Osteoblast (primary cell): Measurements from ENCODE around the gene PRR27. TPM values are rescaled to one million over a fixed set of nuclear protein-coding genes. Genes with fewer than 3 reads are reported as not detected.

Experiments used
- DNase-seq: peaks from one replicate; pipeline ENCODE4 v3.0.0; 2011; ENCODE audit warnings: low spot score, mixed read lengths; ENCODE audit not compliant: insufficient read length; ENCODE audit errors: missing footprints
- H2AFZ ChIP-seq: 2 replicates; pipeline ENCODE4 v1.6.0; 2011; ENCODE audit warnings: mild to moderate bottlenecking, low read length
- H3K27ac ChIP-seq: 2 replicates; pipeline ENCODE4 v1.5.1; 2011; ENCODE audit warnings: mild to moderate bottlenecking, low read depth, low read length, moderate library complexity
- H3K27me3 ChIP-seq: 2 replicates; pipeline ENCODE4 v1.6.0; 2012; ENCODE audit warnings: mild to moderate bottlenecking, control low read depth, inconsistent platforms, low read length, moderate library complexity; ENCODE audit not compliant: insufficient read depth
- H3K36me3 ChIP-seq: 2 replicates; pipeline ENCODE4 v1.5.1; 2011; ENCODE audit warnings: mild to moderate bottlenecking, low read length, control low read depth, moderate library complexity; ENCODE audit not compliant: insufficient read depth
- H3K4me1 ChIP-seq: 2 replicates; pipeline ENCODE4 v1.5.1; 2011; ENCODE audit warnings: mild to moderate bottlenecking, low read length, control low read depth, moderate library complexity; ENCODE audit not compliant: insufficient read depth
- H3K4me2 ChIP-seq: 2 replicates; pipeline ENCODE4 v1.6.0; 2011; ENCODE audit warnings: mild to moderate bottlenecking, low read length; ENCODE audit not compliant: insufficient read depth
- H3K4me3 ChIP-seq: fragments of 200-600 bp; sonication (generic); 3 replicates; pipeline ENCODE4 v1.5.1; 2012; ENCODE audit warnings: mild to moderate bottlenecking, low read length, inconsistent platforms; ENCODE audit not compliant: insufficient read depth
- H3K79me2 ChIP-seq: 2 replicates; pipeline ENCODE4 v1.6.0; 2012; ENCODE audit warnings: mild to moderate bottlenecking, low read length, control low read depth, inconsistent platforms; ENCODE audit not compliant: insufficient read depth
- H3K9me3 ChIP-seq: 2 replicates; pipeline ENCODE4 v1.5.1; 2011; ENCODE audit warnings: low read depth, low read length, control low read depth
- H4K20me1 ChIP-seq: 2 replicates; pipeline ENCODE4 v1.6.0; 2012; ENCODE audit warnings: mild to moderate bottlenecking, low read length, control low read depth; ENCODE audit not compliant: insufficient read depth
- CTCF ChIP-seq: IDR thresholded peaks from 2 replicates; pipeline ENCODE4 v1.5.1; 2011; ENCODE audit warnings: mild to moderate bottlenecking, low read depth, low read length, moderate library complexity; ENCODE audit errors: extremely low read depth
- total RNA-seq: library from RNA; depleted of rRNA; stranded (reverse); fragments of >200 nt; gene quantifications from 2 replicates; pipeline ENCODE4 v1.2.3, GENCODE V29; 2012

Gene PRR27
- total RNA-seq, 1 donor, result not detected

- no peaks in the 10 kb centered on the region for H3K27me3 ChIP-seq
These were observed 29.9 kb downstream of the PRR27 start for GRCh38 chr4:70183940-70184246.

GRCh38 chr4:70187216-70187615, 33.2 kb downstream of the PRR27 start:
- no peak overlapping the region for H3K4me3 ChIP-seq
- TF ChIP-seq CTCF, result no peak
- no peak overlapping the region for H2AFZ ChIP-seq
- H3K27me3 ChIP-seq, result no peaks in the 10 kb centered on the region
- H3K9me3 ChIP-seq, result no peaks in the 10 kb centered on the region
- no peak overlapping the region for H3K4me2 ChIP-seq
- no peaks in the 10 kb centered on the region for H3K79me2 ChIP-seq
- DNase-seq, result no peak
- no peaks in the 10 kb centered on the region for H3K4me1 ChIP-seq
- H4K20me1 ChIP-seq, result no peaks in the 10 kb centered on the region
- no peaks in the 10 kb centered on the region for H3K36me3 ChIP-seq
- no peak overlapping the region for H3K27ac ChIP-seq

More at GRCh38 chr4:70183940-70184246, 29.9 kb downstream of the PRR27 start:
- H3K4me2 ChIP-seq, result no peak overlapping the region
- H3K36me3 ChIP-seq, result no peaks in the 10 kb centered on the region
- DNase-seq, result no peak
- no peak overlapping the region for H2AFZ ChIP-seq
- no peaks in the 10 kb centered on the region for H3K9me3 ChIP-seq
- H3K4me3 ChIP-seq, result no peak overlapping the region
- TF ChIP-seq CTCF, result no peak
- no peaks in the 10 kb centered on the region for H3K79me2 ChIP-seq
- no peak overlapping the region for H3K27ac ChIP-seq
- no peaks in the 10 kb centered on the region for H4K20me1 ChIP-seq
- H3K4me1 ChIP-seq, result no peaks in the 10 kb centered on the region

GRCh38 chr4:70190579-70190978, 36.5 kb downstream of the PRR27 start:
- H3K9me3 ChIP-seq, result no peaks in the 10 kb centered on the region
- no peaks in the 10 kb centered on the region for H3K36me3 ChIP-seq
- H3K27me3 ChIP-seq, result no peaks in the 10 kb centered on the region
- no peak for DNase-seq
- TF ChIP-seq CTCF, result no peak
- no peak overlapping the region for H3K4me2 ChIP-seq
- H4K20me1 ChIP-seq, result no peaks in the 10 kb centered on the region
- H3K79me2 ChIP-seq, result no peaks in the 10 kb centered on the region
- no peak overlapping the region for H2AFZ ChIP-seq
- no peak overlapping the region for H3K4me3 ChIP-seq
- H3K4me1 ChIP-seq, result no peaks in the 10 kb centered on the region
- no peak overlapping the region for H3K27ac ChIP-seq

- H3K79me2 ChIP-seq, result no peaks in the 10 kb centered on the region
- no peak overlapping the region for H3K4me2 ChIP-seq
- no peak overlapping the region for H2AFZ ChIP-seq
- DNase-seq, result no peak
- H3K4me1 ChIP-seq, result no peaks in the 10 kb centered on the region
- H3K36me3 ChIP-seq, result no peaks in the 10 kb centered on the region
- H3K27me3 ChIP-seq, result no peaks in the 10 kb centered on the region
- TF ChIP-seq CTCF, result no peak
- no peak overlapping the region for H3K4me3 ChIP-seq
- no peak overlapping the region for H3K27ac ChIP-seq
- H3K9me3 ChIP-seq, result no peaks in the 10 kb centered on the region
- no peaks in the 10 kb centered on the region for H4K20me1 ChIP-seq
These were observed 37.6 kb downstream of the PRR27 start for GRCh38 chr4:70191647-70192046.
